Activated B cell treated with CpG ODN at 0.5 μM for 24 hours (primary cell): ENCODE measurements around the gene BCAN. TPM values are rescaled to one million over a fixed set of nuclear protein-coding genes. Genes with fewer than 3 reads are reported as not detected.
"Not testable (repeated sequence)": the region's sequence is repeated elsewhere in the genome, so short reads cannot be mapped to it uniquely, and the experiment has no call there.

Source experiments
- ATAC-seq: fragments of 200-7000 bp; cut with Tn5 transposase; one replicate; pipeline ENCODE4 v1.10.0; 2021; ENCODE audit warnings: low read depth, mild to moderate bottlenecking, moderate library complexity
- CTCF ChIA-PET: fragments of 350-600 bp; sonication (Branson Sonifier 250); formaldehyde crosslinking; loops from one replicate; lab custom pipeline; 2021; ENCODE audit warnings: antibody characterized with exemption; lab: Charles Lee
- POLR2A ChIA-PET: fragments of 350-600 bp; sonication (Branson Sonifier 250); formaldehyde crosslinking; loops from one replicate; lab custom pipeline; 2021; ENCODE audit warnings: antibody characterized with exemption; lab: Charles Lee
- DNase-seq: peaks from one replicate; pipeline ENCODE4 v3.0.0; 2022
- H3K27ac Mint-ChIP-seq: one replicate; pipeline ENCODE4 v1.8.0; 2020; ENCODE audit warnings: mixed read lengths
- H3K27me3 Mint-ChIP-seq: one replicate; pipeline ENCODE4 v1.8.0; 2021; ENCODE audit warnings: mixed read lengths
- H3K36me3 Mint-ChIP-seq: one replicate; pipeline ENCODE4 v1.8.0; 2021; ENCODE audit warnings: low read depth, mixed read lengths
- H3K4me1 Mint-ChIP-seq: one replicate; pipeline ENCODE4 v1.8.0; 2021; ENCODE audit warnings: mixed read lengths
- H3K4me3 Mint-ChIP-seq: one replicate; pipeline ENCODE4 v1.8.0; 2020; ENCODE audit warnings: mild to moderate bottlenecking, mixed read lengths
- H3K9me3 Mint-ChIP-seq: one replicate; pipeline ENCODE4 v1.8.0; 2020; ENCODE audit warnings: mixed read lengths
- intact Hi-C: fragments of 100-400 bp; cut with micrococcal nuclease; formaldehyde crosslinking; loops from one replicate; pipeline ENCODE4 v1.15.1; 2024
- total RNA-seq: library from RNA; stranded (reverse); gene quantifications from 2 replicates; pipeline ENCODE4 v1.2.3, GENCODE V29; 2022
- TF ChIP-seq, protein P1 (sequence below): fragments of 200-600 bp; IDR thresholded peaks from one replicate; pipeline ENCODE4 v1.8.0; 2022; ENCODE audit warnings: antibody characterized with exemption, mild to moderate bottlenecking

BCAN gene
- total RNA-seq, 1 donor from 2014 or later: 0.51 TPM

DNA sequence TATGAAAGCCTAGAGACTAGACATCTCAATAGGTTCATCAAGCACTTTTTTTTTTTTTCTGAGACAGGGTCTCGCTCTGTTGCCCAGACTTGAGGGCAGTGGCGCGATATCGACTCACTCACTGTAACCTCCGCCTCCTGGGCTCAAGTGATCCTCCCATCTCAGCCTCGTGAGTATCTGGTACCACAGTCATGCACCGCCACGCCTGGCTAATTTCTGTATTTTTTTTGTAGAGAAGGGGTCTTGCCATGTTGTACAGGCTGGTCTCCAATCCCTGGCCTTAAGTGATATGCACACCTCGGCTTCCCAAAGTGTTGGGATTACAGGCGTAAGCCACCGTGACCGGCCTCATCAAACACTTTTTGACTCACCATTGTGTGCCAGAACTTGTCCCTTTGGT is 40.0 kb upstream of the BCAN start:
- peak overlapping the region; percentile 99 for H3K27ac Mint-ChIP-seq
- peak; percentile 45 for ATAC-seq
- H3K4me1 Mint-ChIP-seq: peaks cover 44% of the 10 kb centered on the region
- H3K36me3 Mint-ChIP-seq: peaks cover 33% of the 10 kb centered on the region
- intact Hi-C loops: loop anchor here (1.0 to 2.0 kb wide), 3 partner anchors 11 to 145 kb away; partner anchors contain the start of gene NAXE
- ChIA-PET POLR2A (interaction anchor here (0.6 to 3.3 kb wide), 10 partner anchors 10 to 145 kb away, joined by 3 to 32 read pairs (median 8); partner anchors contain the start of genes MEF2D and NAXE), CTCF (interaction anchor here (0.6 to 1.0 kb wide), 3 partner anchors 26 to 216 kb away, joined by 3 read pairs; no protein-coding TSS in a partner anchor)
- H3K9me3 Mint-ChIP-seq: no peaks in the 10 kb centered on the region
- no peaks in the 10 kb centered on the region for H3K27me3 Mint-ChIP-seq
- no peak for DNase-seq
- TF ChIP-seq, protein P1, sequence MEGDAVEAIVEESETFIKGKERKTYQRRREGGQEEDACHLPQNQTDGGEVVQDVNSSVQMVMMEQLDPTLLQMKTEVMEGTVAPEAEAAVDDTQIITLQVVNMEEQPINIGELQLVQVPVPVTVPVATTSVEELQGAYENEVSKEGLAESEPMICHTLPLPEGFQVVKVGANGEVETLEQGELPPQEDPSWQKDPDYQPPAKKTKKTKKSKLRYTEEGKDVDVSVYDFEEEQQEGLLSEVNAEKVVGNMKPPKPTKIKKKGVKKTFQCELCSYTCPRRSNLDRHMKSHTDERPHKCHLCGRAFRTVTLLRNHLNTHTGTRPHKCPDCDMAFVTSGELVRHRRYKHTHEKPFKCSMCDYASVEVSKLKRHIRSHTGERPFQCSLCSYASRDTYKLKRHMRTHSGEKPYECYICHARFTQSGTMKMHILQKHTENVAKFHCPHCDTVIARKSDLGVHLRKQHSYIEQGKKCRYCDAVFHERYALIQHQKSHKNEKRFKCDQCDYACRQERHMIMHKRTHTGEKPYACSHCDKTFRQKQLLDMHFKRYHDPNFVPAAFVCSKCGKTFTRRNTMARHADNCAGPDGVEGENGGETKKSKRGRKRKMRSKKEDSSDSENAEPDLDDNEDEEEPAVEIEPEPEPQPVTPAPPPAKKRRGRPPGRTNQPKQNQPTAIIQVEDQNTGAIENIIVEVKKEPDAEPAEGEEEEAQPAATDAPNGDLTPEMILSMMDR: no peak
- peak overlapping the region; percentile 99 for H3K4me3 Mint-ChIP-seq

DNA sequence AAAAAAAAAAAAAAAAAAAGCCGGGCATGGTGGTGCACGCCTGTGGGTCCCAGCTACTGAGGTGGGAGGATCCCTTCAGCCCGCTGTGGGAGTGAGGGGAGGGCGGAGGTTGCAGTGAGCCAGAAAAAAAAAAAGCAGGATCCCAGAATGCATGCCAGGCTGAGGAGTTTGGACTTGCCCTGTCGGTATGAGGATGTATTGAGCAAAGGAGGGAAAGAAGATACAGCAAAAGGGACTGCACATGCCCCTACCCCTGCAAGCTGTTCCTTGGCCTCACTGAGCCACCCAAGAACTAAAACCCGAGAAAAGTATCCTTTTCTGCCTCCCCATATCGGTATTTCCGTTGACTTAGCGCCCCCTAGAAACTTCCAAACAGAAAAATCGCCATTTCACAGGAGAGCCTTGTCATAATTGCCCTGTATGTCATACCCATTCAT is 39.3 kb upstream of the BCAN start:
- Mint-ChIP-seq H3K27me3 (no peaks in the 10 kb centered on the region), H3K9me3 (no peaks in the 10 kb centered on the region), H3K36me3 (peaks cover 27% of the 10 kb centered on the region), H3K27ac (peak overlapping the region; percentile 36), H3K4me3 (peak overlapping the region; percentile 42), H3K4me1 (peaks cover 51% of the 10 kb centered on the region)
- ATAC-seq (no peak), DNase-seq (no peak)
- intact Hi-C loops: no loop called here
- TF ChIP-seq, protein P1: no peak
- POLR2A ChIA-PET: interaction anchor here (0.6 to 3.3 kb wide), 5 partner anchors 11 to 145 kb away, joined by 3 to 32 read pairs (median 12); partner anchors contain the start of genes MEF2D and NAXE
- CTCF ChIA-PET: interaction anchor here (0.5 to 1.5 kb wide), 3 partner anchors 12 to 216 kb away, joined by 3 to 4 read pairs (median 3); no protein-coding TSS in a partner anchor

DNA sequence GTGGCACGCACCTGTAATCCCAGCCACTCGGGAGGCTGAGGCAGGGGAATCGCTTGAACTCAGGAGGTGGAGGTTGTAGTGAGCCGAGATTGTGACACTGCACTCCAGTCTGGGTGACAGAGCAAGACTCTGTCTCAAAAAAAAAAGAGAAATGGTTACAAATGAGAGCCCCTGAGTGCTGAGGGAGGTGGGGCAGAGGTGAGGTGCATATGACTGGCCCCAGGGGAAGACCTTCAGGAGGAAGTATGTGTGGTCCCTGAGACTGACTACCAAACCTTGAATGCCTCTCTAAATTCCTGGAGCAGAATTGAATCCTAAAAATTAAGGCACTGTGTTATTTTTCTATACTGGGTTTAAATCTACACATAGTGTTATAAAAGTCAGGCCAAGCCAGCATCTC is 34.6 kb upstream of the BCAN start:
- peak overlapping the region; percentile 19 for H3K4me3 Mint-ChIP-seq
- H3K4me1 Mint-ChIP-seq: peaks cover 30% of the 10 kb centered on the region
- ChIA-PET CTCF (interaction anchor here (1.2 to 2.1 kb wide), 8 partner anchors 17 to 221 kb away, joined by 5 to 47 read pairs (median 11); partner anchors contain the start of gene MEF2D), POLR2A (interaction anchor here (1.2 to 2.1 kb wide), 4 partner anchors 13 to 127 kb away, joined by 5 to 22 read pairs (median 8); partner anchors contain the start of gene MEF2D)
- not testable (repeated sequence) for H3K9me3 Mint-ChIP-seq, H3K36me3 Mint-ChIP-seq, DNase-seq, H3K27me3 Mint-ChIP-seq
- H3K27ac Mint-ChIP-seq: peak overlapping the region; percentile 63
- peak; percentile 80 for ATAC-seq
- intact Hi-C loops: loop anchor here (1.0 kb wide), 1 partner anchor 107 kb away; the partner anchor contains the start of gene MEF2D

DNA sequence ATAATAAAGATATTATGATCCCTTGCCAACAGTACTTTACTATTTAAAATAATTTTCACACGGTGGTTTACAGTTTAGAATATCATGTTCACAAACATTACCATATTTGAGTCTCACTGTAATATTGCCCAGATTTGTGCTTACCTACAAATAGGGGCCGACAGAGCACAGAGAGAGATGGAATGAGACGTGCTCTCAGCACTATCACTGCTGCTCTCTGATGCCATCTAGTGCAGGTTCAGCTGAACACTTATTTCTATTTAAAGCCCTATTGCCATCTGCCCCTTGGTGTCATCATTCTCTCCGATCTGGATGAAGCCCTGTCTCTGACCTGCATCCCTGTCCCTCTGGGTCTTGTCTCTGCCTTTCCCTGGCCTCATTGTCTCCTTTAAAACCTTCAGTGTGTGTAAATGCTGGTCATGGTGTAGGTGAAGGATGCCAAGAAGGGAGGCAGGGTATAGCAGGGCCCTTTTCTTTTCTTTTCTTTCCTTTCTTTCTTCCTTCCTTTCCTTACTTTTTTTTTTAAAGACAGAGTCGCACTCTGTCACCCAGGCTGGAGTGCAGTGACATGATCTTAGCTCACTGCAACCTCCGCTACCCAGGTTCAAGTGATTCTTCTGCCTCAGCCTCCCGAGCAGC is 33.8 kb upstream of the BCAN start:
- ChIA-PET POLR2A (interaction anchor here (0.7 to 2.1 kb wide), 8 partner anchors 14 to 395 kb away, joined by 3 to 22 read pairs (median 5); partner anchors contain the start of genes MEF2D and PMF1), CTCF (interaction anchor here (0.5 to 2.1 kb wide), 33 partner anchors 8 to 252 kb away, joined by 3 to 47 read pairs (median 4); partner anchors contain the start of genes IQGAP3, MEF2D and NAXE)
- intact Hi-C loops: loop anchor here (1.0 kb wide), 5 partner anchors 24 to 223 kb away; no protein-coding TSS in a partner anchor
- Mint-ChIP-seq H3K4me1 (peaks cover 27% of the 10 kb centered on the region), H3K36me3 (no peaks in the 10 kb centered on the region), H3K27me3 (peaks cover 5% of the 10 kb centered on the region), H3K27ac (peak overlapping the region; percentile 73), H3K4me3 (peak overlapping the region; percentile 55), H3K9me3 (no peaks in the 10 kb centered on the region)
- DNase-seq (no peak), ATAC-seq (peak; percentile 78)
- TF ChIP-seq, protein P1: peak; percentile 45

DNA sequence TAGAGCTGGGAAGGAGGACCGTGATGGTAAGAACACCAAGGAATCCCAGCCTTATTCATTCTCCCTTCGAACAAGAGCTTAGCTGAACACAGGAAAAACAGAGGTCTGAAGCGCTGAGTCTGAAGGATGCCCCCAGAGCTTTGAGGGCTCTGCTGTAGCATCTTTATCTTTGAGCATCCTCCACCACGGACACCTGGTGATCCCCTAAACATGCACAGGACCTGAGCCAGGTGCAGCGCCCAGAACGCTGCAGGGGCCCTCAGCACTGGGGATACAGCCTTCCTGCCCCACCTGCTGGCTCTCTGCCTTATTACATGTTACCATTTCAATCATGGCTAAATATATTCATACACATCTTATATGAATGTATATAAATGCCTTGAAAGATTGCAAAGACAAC is 32.9 kb upstream of the BCAN start:
- TF ChIP-seq, protein P1: no peak
- CTCF ChIA-PET: interaction anchor here (0.8 to 2.1 kb wide), 29 partner anchors 9 to 251 kb away, joined by 3 to 47 read pairs (median 4); partner anchors contain the start of gene IQGAP3
- no peak overlapping the region for H3K4me3 Mint-ChIP-seq
- peaks cover 7% of the 10 kb centered on the region for H3K27me3 Mint-ChIP-seq
- peaks cover 27% of the 10 kb centered on the region for H3K4me1 Mint-ChIP-seq
- H3K9me3 Mint-ChIP-seq: no peaks in the 10 kb centered on the region
- DNase-seq (no peak), ATAC-seq (peak; percentile 67)
- POLR2A ChIA-PET: interaction anchor here (0.6 to 2.1 kb wide), 5 partner anchors 8 to 223 kb away, joined by 3 to 22 read pairs (median 4); no protein-coding TSS in a partner anchor
- no peaks in the 10 kb centered on the region for H3K36me3 Mint-ChIP-seq
- intact Hi-C loops: loop anchor here (1.0 kb wide), 5 partner anchors 25 to 224 kb away; no protein-coding TSS in a partner anchor
- no peak overlapping the region for H3K27ac Mint-ChIP-seq

DNA sequence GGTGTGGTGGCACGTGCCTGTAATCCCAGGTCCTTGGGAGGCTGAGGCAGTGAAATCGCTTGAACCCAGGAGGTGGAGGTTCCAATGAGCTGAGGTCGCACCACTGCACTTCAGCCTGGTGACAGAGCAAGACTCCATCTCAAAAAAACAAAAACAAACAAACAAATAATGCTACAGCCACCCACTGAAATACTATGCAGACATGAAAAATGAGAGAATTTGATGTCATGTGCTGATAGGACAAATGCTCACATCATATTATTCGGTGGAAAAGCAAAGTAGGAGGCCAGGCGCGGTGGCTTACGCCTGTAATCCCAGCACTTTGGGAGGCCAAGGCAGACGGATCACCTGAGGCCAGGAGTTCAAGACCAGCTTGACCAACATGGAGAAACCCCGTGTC is 31.8 kb upstream of the BCAN start:
- Mint-ChIP-seq H3K4me1 (peaks cover 27% of the 10 kb centered on the region), H3K27me3 (peaks cover 15% of the 10 kb centered on the region)
- H3K9me3 Mint-ChIP-seq, DNase-seq, intact Hi-C loops, H3K27ac Mint-ChIP-seq, ATAC-seq, POLR2A ChIA-PET, H3K36me3 Mint-ChIP-seq, H3K4me3 Mint-ChIP-seq: not testable (repeated sequence)
- CTCF ChIA-PET: interaction anchor here (0.7 to 1.2 kb wide), 3 partner anchors 14 to 225 kb away, joined by 3 to 5 read pairs (median 4); no protein-coding TSS in a partner anchor
